Neural progenitor cell (in vitro differentiated cells): ENCODE measurements around the gene NABP1.

Experiments used
- EZH2 ChIP-seq: fragments of 200-600 bp; sonication (generic); IDR thresholded peaks from 2 replicates; pipeline ENCODE4 v1.6.1; 2017; ENCODE audit warnings: antibody characterized with exemption, mild to moderate bottlenecking, moderate library complexity
- EZH2phosphoT487 ChIP-seq: fragments of 200-600 bp; sonication (generic); IDR thresholded peaks from 2 replicates; pipeline ENCODE4 v1.6.1; 2017; ENCODE audit warnings: antibody characterized with exemption
- TF ChIP-seq, protein P1 (sequence below): fragments of 200-600 bp; sonication (generic); IDR thresholded peaks from 2 replicates; pipeline ENCODE4 v1.5.1; 2017; ENCODE audit warnings: antibody characterized with exemption, mild to moderate bottlenecking

DNA sequence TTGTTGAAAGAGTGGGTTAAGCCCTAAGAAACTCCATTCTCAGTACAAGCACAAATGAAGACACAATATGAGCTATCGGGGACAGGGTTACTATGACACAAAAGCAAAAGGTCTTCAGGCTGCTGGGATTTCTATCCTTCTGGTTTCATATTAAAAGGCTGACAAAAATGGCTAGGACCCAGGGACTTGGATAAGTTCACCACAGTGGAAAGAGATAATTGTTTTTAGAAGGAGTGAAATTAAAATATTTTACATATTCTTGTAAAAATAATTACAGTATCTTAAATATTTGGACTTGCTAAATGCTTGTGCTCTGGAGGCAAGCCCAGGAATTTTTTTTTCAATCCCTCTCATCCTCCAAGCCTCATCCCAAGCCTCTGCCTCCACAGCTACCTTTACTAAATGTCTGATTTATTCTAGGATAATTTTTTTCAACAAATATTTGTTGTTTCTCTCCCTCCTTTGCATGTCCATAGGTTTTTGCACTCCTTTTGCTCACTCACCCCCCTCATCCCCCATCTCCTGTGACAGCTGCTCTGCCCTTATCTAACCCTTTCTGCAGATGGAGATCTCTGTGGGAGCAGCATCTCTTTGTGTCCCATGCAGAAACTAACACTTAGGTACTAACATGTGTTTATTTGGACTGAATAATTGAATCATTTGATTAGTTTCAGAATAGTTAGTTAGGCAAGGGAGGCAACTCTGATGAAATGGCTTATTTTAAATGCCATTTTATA lies 47.8 kb upstream of the NABP1 start:
- TF ChIP-seq EZH2 (no peak), EZH2phosphoT487 (no peak)
- TF ChIP-seq, protein P1, sequence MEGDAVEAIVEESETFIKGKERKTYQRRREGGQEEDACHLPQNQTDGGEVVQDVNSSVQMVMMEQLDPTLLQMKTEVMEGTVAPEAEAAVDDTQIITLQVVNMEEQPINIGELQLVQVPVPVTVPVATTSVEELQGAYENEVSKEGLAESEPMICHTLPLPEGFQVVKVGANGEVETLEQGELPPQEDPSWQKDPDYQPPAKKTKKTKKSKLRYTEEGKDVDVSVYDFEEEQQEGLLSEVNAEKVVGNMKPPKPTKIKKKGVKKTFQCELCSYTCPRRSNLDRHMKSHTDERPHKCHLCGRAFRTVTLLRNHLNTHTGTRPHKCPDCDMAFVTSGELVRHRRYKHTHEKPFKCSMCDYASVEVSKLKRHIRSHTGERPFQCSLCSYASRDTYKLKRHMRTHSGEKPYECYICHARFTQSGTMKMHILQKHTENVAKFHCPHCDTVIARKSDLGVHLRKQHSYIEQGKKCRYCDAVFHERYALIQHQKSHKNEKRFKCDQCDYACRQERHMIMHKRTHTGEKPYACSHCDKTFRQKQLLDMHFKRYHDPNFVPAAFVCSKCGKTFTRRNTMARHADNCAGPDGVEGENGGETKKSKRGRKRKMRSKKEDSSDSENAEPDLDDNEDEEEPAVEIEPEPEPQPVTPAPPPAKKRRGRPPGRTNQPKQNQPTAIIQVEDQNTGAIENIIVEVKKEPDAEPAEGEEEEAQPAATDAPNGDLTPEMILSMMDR = no peak
